Measurements from ENCODE around the gene MED27.

Gene MED27

DNA sequence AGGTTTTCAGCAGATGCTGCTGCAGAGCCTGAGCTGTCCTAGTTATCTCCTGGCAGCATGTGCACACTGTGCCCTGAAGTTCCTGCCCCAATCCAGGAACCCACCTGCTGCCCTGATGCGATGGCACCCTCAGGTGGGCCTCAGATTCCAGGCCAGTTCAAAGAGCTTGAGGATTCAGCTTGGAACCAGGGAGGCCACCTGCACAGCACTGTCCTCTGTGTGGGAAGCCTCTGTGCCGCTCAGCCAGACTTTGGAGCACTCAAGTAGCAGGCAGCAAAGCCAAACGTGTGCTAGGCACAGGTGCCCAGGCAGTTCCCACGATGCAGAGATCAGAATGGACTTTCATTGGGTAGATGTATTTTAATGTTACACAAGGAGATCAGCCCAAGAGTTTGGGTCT, 207.0 kb downstream of the MED27 start:
- Histone ChIP-seq H3K36me3 (ENCODE audit: control insufficient read depth in 2 of 2, insufficient read depth in 1 of 2, low read length in 2 of 2) (no peaks in the 10 kb centered on the region), H3K4me3 (ENCODE audit: low read depth, low read length) (no peak overlapping the region), H3K9me3 (ENCODE audit: control insufficient read depth, insufficient read depth, low read depth, low read length) (no peaks in the 10 kb centered on the region), H3K4me1 (ENCODE audit: control insufficient read depth, insufficient read depth, low read length) (no peaks in the 10 kb centered on the region), H3K27ac (ENCODE audit: extremely low read depth, low read depth, low read length) (no peak overlapping the region)
- ChIA-PET CTCF (interaction anchor here (0.7 kb wide), 1 partner anchor 81 kb away, joined by 3 read pairs; no protein-coding TSS in a partner anchor), POLR2A (no interaction called here)
- TF ChIP-seq KLF1 (tag by site-specific recombination; IDR thresholded peaks at IDR 0.05) (no peak), ZNF324 (tag by site-specific recombination; IDR thresholded peaks at IDR 0.05) (no peak), ZNF202 (tag by site-specific recombination; IDR thresholded peaks at IDR 0.05; ENCODE audit: borderline replicate concordance) (no peak), KLF8 (tag by site-specific recombination; IDR thresholded peaks at IDR 0.05) (no peak), ZNF777 (tag by site-specific recombination; IDR thresholded peaks at IDR 0.05; ENCODE audit: borderline replicate concordance) (no peak), ZNF354C (tag by site-specific recombination; IDR thresholded peaks at IDR 0.05; ENCODE audit: borderline replicate concordance, low read depth) (no peak), ZNF266 (tag by site-specific recombination; IDR thresholded peaks at IDR 0.05; ENCODE audit: low read depth) (no peak), GLI4 (tag by site-specific recombination; IDR thresholded peaks at IDR 0.05) (no peak), ZBTB7A (tag by site-specific recombination; IDR thresholded peaks at IDR 0.05; ENCODE audit: low read depth) (no peak), ZNF473 (tag by site-specific recombination; IDR thresholded peaks at IDR 0.05) (no peak), ZSCAN23 (tag by site-specific recombination; IDR thresholded peaks at IDR 0.05) (no peak), GLI2 (tag by site-specific recombination; IDR thresholded peaks at IDR 0.05; ENCODE audit: borderline replicate concordance, low read depth) (no peak)
- TF ChIP-seq, protein P1, sequence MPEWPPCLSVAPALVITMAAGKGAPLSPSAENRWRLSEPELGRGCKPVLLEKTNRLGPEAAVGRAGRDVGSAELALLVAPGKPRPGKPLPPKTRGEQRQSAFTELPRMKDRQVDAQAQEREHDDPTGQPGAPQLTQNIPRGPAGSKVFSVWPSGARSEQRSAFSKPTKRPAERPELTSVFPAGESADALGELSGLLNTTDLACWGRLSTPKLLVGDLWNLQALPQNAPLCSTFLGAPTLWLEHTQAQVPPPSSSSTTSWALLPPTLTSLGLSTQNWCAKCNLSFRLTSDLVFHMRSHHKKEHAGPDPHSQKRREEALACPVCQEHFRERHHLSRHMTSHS (tag by site-specific recombination; IDR thresholded peaks at IDR 0.05), result no peak
- TF ChIP-seq, protein P2, sequence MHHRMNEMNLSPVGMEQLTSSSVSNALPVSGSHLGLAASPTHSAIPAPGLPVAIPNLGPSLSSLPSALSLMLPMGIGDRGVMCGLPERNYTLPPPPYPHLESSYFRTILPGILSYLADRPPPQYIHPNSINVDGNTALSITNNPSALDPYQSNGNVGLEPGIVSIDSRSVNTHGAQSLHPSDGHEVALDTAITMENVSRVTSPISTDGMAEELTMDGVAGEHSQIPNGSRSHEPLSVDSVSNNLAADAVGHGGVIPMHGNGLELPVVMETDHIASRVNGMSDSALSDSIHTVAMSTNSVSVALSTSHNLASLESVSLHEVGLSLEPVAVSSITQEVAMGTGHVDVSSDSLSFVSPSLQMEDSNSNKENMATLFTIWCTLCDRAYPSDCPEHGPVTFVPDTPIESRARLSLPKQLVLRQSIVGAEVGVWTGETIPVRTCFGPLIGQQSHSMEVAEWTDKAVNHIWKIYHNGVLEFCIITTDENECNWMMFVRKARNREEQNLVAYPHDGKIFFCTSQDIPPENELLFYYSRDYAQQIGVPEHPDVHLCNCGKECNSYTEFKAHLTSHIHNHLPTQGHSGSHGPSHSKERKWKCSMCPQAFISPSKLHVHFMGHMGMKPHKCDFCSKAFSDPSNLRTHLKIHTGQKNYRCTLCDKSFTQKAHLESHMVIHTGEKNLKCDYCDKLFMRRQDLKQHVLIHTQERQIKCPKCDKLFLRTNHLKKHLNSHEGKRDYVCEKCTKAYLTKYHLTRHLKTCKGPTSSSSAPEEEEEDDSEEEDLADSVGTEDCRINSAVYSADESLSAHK (tag by site-specific recombination; IDR thresholded peaks at IDR 0.05), result no peak
- TF ChIP-seq, protein P3, sequence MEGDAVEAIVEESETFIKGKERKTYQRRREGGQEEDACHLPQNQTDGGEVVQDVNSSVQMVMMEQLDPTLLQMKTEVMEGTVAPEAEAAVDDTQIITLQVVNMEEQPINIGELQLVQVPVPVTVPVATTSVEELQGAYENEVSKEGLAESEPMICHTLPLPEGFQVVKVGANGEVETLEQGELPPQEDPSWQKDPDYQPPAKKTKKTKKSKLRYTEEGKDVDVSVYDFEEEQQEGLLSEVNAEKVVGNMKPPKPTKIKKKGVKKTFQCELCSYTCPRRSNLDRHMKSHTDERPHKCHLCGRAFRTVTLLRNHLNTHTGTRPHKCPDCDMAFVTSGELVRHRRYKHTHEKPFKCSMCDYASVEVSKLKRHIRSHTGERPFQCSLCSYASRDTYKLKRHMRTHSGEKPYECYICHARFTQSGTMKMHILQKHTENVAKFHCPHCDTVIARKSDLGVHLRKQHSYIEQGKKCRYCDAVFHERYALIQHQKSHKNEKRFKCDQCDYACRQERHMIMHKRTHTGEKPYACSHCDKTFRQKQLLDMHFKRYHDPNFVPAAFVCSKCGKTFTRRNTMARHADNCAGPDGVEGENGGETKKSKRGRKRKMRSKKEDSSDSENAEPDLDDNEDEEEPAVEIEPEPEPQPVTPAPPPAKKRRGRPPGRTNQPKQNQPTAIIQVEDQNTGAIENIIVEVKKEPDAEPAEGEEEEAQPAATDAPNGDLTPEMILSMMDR (tag by site-specific recombination; IDR thresholded peaks at IDR 0.05), result no peak

DNA sequence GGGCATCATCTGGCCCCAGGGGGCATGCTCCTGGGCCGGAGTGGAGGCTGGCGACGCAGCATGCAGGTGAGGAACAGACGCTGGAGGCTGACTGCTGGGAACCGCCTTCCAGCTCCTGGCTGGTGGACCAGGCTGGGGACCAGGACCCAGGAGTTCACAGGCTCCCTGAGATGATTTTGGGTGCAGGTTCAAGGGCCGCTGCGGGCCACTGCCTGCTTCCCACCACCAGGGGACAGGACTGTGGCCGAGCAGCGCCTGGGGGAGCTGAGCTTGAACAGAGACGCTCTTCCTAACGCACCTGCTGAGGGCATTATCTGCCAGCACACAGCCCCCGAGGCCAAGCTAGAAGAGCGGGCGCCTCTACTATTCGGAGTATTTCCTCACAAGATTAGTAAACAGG, 207.7 kb downstream of the MED27 start:
- H3K36me3 ChIP-seq (ENCODE audit: control insufficient read depth in 2 of 2, insufficient read depth in 1 of 2, low read length in 2 of 2), result no peaks in the 10 kb centered on the region
- ChIA-PET CTCF (interaction anchor here (0.6 to 1.0 kb wide), 4 partner anchors 9 to 944 kb away, joined by 3 to 4 read pairs (median 3); no protein-coding TSS in a partner anchor), POLR2A (no interaction called here)
- H3K4me3 ChIP-seq (ENCODE audit: low read depth, low read length), result no peak overlapping the region
- no peak overlapping the region for H3K27ac ChIP-seq (ENCODE audit: extremely low read depth, low read depth, low read length)
- H3K4me1 ChIP-seq (ENCODE audit: control insufficient read depth, insufficient read depth, low read length), result no peaks in the 10 kb centered on the region
- TF ChIP-seq ZNF292 (tag by site-specific recombination; IDR thresholded peaks at IDR 0.05; ENCODE audit: borderline replicate concordance, low read depth) (no peak), KLF10 (tag by site-specific recombination; IDR thresholded peaks at IDR 0.05) (no peak), ZNF549 (tag by site-specific recombination; IDR thresholded peaks at IDR 0.05) (no peak), BCL11A (tag by site-specific recombination; IDR thresholded peaks at IDR 0.05; ENCODE audit: low read depth) (no peak), ZNF529 (tag by site-specific recombination; IDR thresholded peaks at IDR 0.05; ENCODE audit: insufficient replicate concordance) (no peak), ZNF341 (tag by site-specific recombination; IDR thresholded peaks at IDR 0.05; ENCODE audit: low read depth) (no peak), HOXC10 (CRISPR knock-in tag; IDR thresholded peaks at IDR 0.05) (no peak), GLIS2 (tag by site-specific recombination; IDR thresholded peaks at IDR 0.05) (no peak), ZNF629 (tag by site-specific recombination; IDR thresholded peaks at IDR 0.05) (no peak), SCRT1 (tag by site-specific recombination; IDR thresholded peaks at IDR 0.05; ENCODE audit: borderline replicate concordance) (no peak), ZNF157 (tag by site-specific recombination; IDR thresholded peaks at IDR 0.05) (no peak)
- TF ChIP-seq, protein P4, sequence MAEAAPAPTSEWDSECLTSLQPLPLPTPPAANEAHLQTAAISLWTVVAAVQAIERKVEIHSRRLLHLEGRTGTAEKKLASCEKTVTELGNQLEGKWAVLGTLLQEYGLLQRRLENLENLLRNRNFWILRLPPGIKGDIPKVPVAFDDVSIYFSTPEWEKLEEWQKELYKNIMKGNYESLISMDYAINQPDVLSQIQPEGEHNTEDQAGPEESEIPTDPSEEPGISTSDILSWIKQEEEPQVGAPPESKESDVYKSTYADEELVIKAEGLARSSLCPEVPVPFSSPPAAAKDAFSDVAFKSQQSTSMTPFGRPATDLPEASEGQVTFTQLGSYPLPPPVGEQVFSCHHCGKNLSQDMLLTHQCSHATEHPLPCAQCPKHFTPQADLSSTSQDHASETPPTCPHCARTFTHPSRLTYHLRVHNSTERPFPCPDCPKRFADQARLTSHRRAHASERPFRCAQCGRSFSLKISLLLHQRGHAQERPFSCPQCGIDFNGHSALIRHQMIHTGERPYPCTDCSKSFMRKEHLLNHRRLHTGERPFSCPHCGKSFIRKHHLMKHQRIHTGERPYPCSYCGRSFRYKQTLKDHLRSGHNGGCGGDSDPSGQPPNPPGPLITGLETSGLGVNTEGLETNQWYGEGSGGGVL (tag by site-specific recombination; IDR thresholded peaks at IDR 0.05), result no peak
- TF ChIP-seq, protein P5, sequence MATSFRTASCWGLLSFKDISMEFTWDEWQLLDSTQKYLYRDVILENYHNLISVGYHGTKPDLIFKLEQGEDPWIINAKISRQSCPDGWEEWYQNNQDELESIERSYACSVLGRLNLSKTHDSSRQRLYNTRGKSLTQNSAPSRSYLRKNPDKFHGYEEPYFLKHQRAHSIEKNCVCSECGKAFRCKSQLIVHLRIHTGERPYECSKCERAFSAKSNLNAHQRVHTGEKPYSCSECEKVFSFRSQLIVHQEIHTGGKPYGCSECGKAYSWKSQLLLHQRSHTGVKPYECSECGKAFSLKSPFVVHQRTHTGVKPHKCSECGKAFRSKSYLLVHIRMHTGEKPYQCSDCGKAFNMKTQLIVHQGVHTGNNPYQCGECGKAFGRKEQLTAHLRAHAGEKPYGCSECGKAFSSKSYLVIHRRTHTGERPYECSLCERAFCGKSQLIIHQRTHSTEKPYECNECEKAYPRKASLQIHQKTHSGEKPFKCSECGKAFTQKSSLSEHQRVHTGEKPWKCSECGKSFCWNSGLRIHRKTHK (tag by site-specific recombination; IDR thresholded peaks at IDR 0.05), result no peak
- no peaks in the 10 kb centered on the region for H3K9me3 ChIP-seq (ENCODE audit: control insufficient read depth, insufficient read depth, low read depth, low read length)

All from HEK293 (cell line).